ENCODE results near the gene ARHGAP20. TPM values are rescaled to one million over a fixed set of nuclear protein-coding genes. Genes with fewer than 3 reads are reported as not detected.

The ARHGAP20 gene
- total and polyA plus RNA-seq, 2 of the 8 experiments (the other 6 are each of a cell fraction or from before 2014, with no cell fraction given): 0.05 to 0.28 TPM

DNA sequence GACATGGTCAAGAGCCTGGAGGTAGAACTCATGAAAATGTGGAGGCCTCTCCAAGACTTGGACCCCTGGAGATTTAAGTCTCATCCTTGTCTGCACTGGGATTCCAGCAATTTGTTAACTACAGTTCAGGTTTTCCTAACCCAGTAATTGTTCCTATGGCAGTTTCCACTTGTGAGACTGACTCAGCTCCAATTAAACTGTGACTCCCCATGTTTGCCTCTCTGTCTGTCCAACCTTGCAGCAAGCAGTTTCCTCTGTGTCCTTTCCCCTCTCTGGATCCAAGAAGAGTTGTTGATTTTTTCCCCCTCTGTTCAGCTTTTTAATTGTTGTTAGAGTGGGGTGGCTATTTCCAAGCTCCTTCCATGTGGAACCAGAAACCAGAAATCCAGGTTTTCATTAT, 16.2 kb upstream of the ARHGAP20 start:
- CTCF ChIA-PET (ENCODE audit: partially characterized antibody): no interaction called here

More for the DNA sequence above, 16.2 kb upstream of the ARHGAP20 start:
- DNase-seq (ENCODE audit: low read depth in 1 of 2, low spot score in 2 of 2) (no peak), FAIRE-seq (no peak)
- Histone ChIP-seq H3K79me2 (ENCODE audit: control insufficient read depth in 1 of 2, insufficient read depth in 2 of 2, low read length in 2 of 2) (no peaks in the 10 kb centered on the region), H3K23ac (ENCODE audit: insufficient read length) (no peak overlapping the region), H2AFZ (ENCODE audit: low read length) (no peak overlapping the region), H2BK20ac (ENCODE audit: low read length) (no peak overlapping the region), H3K4ac (replicated peaks; ENCODE audit: insufficient read length, low read depth, low read length) (no peak overlapping the region), H3K14ac (ENCODE audit: insufficient read length) (no peak overlapping the region), H3K27ac (ENCODE audit: low read depth, low read length) (no peak overlapping the region), H3K18ac (ENCODE audit: extremely low read depth, low read length) (no peak overlapping the region), H3K9me3 (ENCODE audit: insufficient read depth in 2 of 2, low read depth in 1 of 2, low read length in 1 of 2) (no peaks in the 10 kb centered on the region), H4K8ac (ENCODE audit: extremely low read depth, insufficient read depth, low read length) (no peak overlapping the region), H3K23me2 (ENCODE audit: low read depth, low read length) (no peaks in the 10 kb centered on the region), H2BK12ac (ENCODE audit: low read depth, low read length) (no peak overlapping the region), H3K27me3 (replicated peaks in 1 of 4; ENCODE audit: control insufficient read depth in 3 of 4, extremely low read depth in 1 of 4, insufficient read depth in 3 of 4, low read length in 3 of 4) (no peaks in the 10 kb centered on the region), H4K20me1 (replicated peaks in 1 of 2; ENCODE audit: control insufficient read depth in 1 of 2, insufficient read depth in 2 of 2, low read length in 2 of 2) (no peaks in the 10 kb centered on the region), H3K4me1 (replicated peaks in 1 of 4; ENCODE audit: control insufficient read depth in 3 of 4, insufficient read depth in 4 of 4, low read length in 3 of 4) (no peaks in the 10 kb centered on the region), H2BK120ac (replicated peaks; ENCODE audit: low read depth, low read length) (no peak overlapping the region), H3K4me2 (ENCODE audit: insufficient read depth in 1 of 2, low read depth in 2 of 2, low read length in 2 of 2) (no peak overlapping the region), H4K91ac (replicated peaks; ENCODE audit: insufficient read length, low read length) (no peak overlapping the region), H2BK5ac (ENCODE audit: low read depth, low read length) (no peak overlapping the region), H3K79me1 (ENCODE audit: low read depth, low read length) (no peaks in the 10 kb centered on the region), H3K4me3 (ENCODE audit: extremely low read depth in 1 of 4, insufficient read depth in 2 of 4, low read depth in 3 of 4, low read length in 4 of 4) (no peak overlapping the region), H2AK5ac (ENCODE audit: low read depth, low read length) (no peak overlapping the region), H3K9ac (replicated peaks in 1 of 4; ENCODE audit: extremely low read depth in 1 of 4, low read depth in 3 of 4, low read length in 3 of 4) (no peak overlapping the region), H3K36me3 (ENCODE audit: control insufficient read depth in 2 of 4, insufficient read depth in 4 of 4, low read length in 3 of 4) (no peaks in the 10 kb centered on the region), H3K56ac (replicated peaks; ENCODE audit: insufficient read length, low read depth, low read length) (no peak overlapping the region), H2BK15ac (ENCODE audit: low read length) (no peak overlapping the region), H4K5ac (ENCODE audit: insufficient read length, low read depth, low read length) (no peak overlapping the region)
- POLR2A ChIA-PET (ENCODE audit: partially characterized antibody): interaction anchor here (0.7 kb wide), 1 partner anchor 255 kb away, joined by 3 read pairs; no protein-coding TSS in a partner anchor
- TF ChIP-seq TAF7 (optimal IDR thresholded peaks at IDR 0.05; ENCODE audit: borderline replicate concordance, low read depth, low read length): no peak
- no peak for TF ChIP-seq RBBP5 (IDR thresholded peaks at IDR 0.05; ENCODE audit: borderline replicate concordance, low read depth, low read length)

Data from H1 (cell line).